Measurements from ENCODE around the gene DCAF12L2.

- TF ChIP-seq CTCF (IDR thresholded peaks at IDR 0.05): no peak
- no peak for TF ChIP-seq POLR2A (IDR thresholded peaks at IDR 0.05)
Observed at GRCh38 chrX:126177133-126177840, 11.2 kb upstream of the DCAF12L2 start.
